Measurements from ENCODE around the gene TRIM14. TPM values are rescaled to one million over a fixed set of nuclear protein-coding genes. Genes with fewer than 3 reads are reported as not detected.
A peak's percentile ranks its signal among the peaks of the same experiment; 100 is the strongest.

TRIM14 gene
- total RNA-seq, 1 experiment from 2014 or later = 12.5 TPM

GRCh38 chr9:98164912-98165311 is 45.9 kb upstream of the TRIM14 start:
- no peak overlapping the region for H3K27ac ChIP-seq (ENCODE audit: insufficient read length, low read depth, low read length)
- no peak overlapping the region for H3T11ph ChIP-seq (ENCODE audit: low read length)
- H3K36me3 Mint-ChIP-seq (ENCODE audit: insufficient read depth in 1 of 3, low read depth in 3 of 3) = 0 out of 7 replicates have a peak, but pooled peaks cover 0 to 2% (median 0%) of the 10 kb centered on the region in 3 experiments
- no peak overlapping the region for H3K4ac ChIP-seq (ENCODE audit: low read depth, low read length)
- no peaks in the 10 kb centered on the region for H3K79me1 ChIP-seq (ENCODE audit: insufficient read depth, low read depth, low read length, poor library complexity, severe bottlenecking)
- 0 out of 2 replicates have a peak overlapping the region, but pooled peaks have one; percentile 2 for H3K14ac ChIP-seq (ENCODE audit: insufficient read depth, low read length)
- peaks cover 22 to 26% of the 10 kb centered on the region in 2 experiments for H3K4me1 Mint-ChIP-seq
- no peak overlapping the region for H4K91ac ChIP-seq (ENCODE audit: insufficient read length, low read depth, low read length)
- no peak overlapping the region for H3K18ac ChIP-seq (ENCODE audit: insufficient read length, low read depth, low read length)
- H3K23me2 ChIP-seq (ENCODE audit: insufficient read length, low read depth, low read length, poor library complexity, severe bottlenecking) = no peaks in the 10 kb centered on the region
- no peak overlapping the region for H2AK5ac ChIP-seq (ENCODE audit: insufficient read length, low read length)
- H3K27ac Mint-ChIP-seq = no peak overlapping the region
- TF ChIP-seq CTCF (conservative IDR thresholded peaks at IDR 0.05) = no peak
- H3K9ac ChIP-seq (ENCODE audit: extremely low read depth, insufficient read length, low read length) = no peak overlapping the region
- no peak overlapping the region for H3K23ac ChIP-seq (ENCODE audit: insufficient read length, low read depth, low read length)
- no peak overlapping the region for H2BK120ac ChIP-seq (ENCODE audit: low read depth, low read length, poor library complexity, severe bottlenecking)
- no peak overlapping the region for H3K56ac ChIP-seq (ENCODE audit: insufficient read length, low read depth, low read length)
- no peaks in the 10 kb centered on the region for H3K27me3 ChIP-seq (ENCODE audit: insufficient read depth, low read length)
- no peaks in the 10 kb centered on the region for H3K9me3 Mint-ChIP-seq
- no peak overlapping the region for H2BK12ac ChIP-seq (ENCODE audit: insufficient read length, low read depth, low read length)
- no peaks in the 10 kb centered on the region for H3K9me3 ChIP-seq (ENCODE audit: control insufficient read depth, low read depth, low read length)
- H4K5ac ChIP-seq (ENCODE audit: insufficient read length, low read depth, low read length) = no peak overlapping the region
- H3K79me2 ChIP-seq (ENCODE audit: insufficient read depth, low read length) = no peaks in the 10 kb centered on the region; the same call in none of the 2 replicates
- H3K4me1 ChIP-seq (ENCODE audit: insufficient read depth, low read length) = peaks cover 7% of the 10 kb centered on the region; the same call in 1 of the 2 replicates
- no peak overlapping the region for H2BK15ac ChIP-seq (ENCODE audit: low read depth, low read length)
- H2AFZ ChIP-seq (ENCODE audit: low read length) = no peak overlapping the region
- no peak overlapping the region for H3K4me2 ChIP-seq (ENCODE audit: insufficient read depth, insufficient read length, low read length)
- H3K27me3 Mint-ChIP-seq (ENCODE audit: low read depth) = no peaks in the 10 kb centered on the region
- H4K20me1 ChIP-seq (ENCODE audit: control insufficient read depth, insufficient read depth, insufficient read length) = peaks cover 3% of the 10 kb centered on the region
- DNase-seq = no peak
- no peak overlapping the region for H4K8ac ChIP-seq (replicated peaks; ENCODE audit: insufficient read length, low read depth, low read length)
- H2BK20ac ChIP-seq (ENCODE audit: low read depth, low read length, poor library complexity, severe bottlenecking) = no peak overlapping the region
- H3K4me3 Mint-ChIP-seq = no peak overlapping the region
- no peak overlapping the region for H2BK5ac ChIP-seq (ENCODE audit: insufficient read length, low read length)
- no CpG with 5 or more reads among the region's 7 CpGs for WGBS (ENCODE audit: extremely low coverage, insufficient read length, low lambda C conversion rate)
